ENCODE results near the gene ARID5A. TPM values are rescaled to one million over a fixed set of nuclear protein-coding genes. Genes with fewer than 3 reads are reported as not detected.

The ARID5A gene
- total RNA-seq, 4 donors from 2014 or later: 12.6 to 26.0 (median 22.1) TPM

GRCh38 chr2:96546321-96546720, 9.8 kb downstream of the ARID5A start:
- no peak for TF ChIP-seq CTCF (IDR thresholded peaks at IDR 0.05; ENCODE audit: low read depth)

GRCh38 chr2:96546797-96547196, 10.2 kb downstream of the ARID5A start:
- TF ChIP-seq CTCF (IDR thresholded peaks at IDR 0.05; ENCODE audit: low read depth): no peak

- TF ChIP-seq CTCF (IDR thresholded peaks at IDR 0.05; ENCODE audit: low read depth): no peak
Observed at GRCh38 chr2:96547203-96547641, 10.7 kb downstream of the ARID5A start.

- TF ChIP-seq CTCF (IDR thresholded peaks at IDR 0.05; ENCODE audit: low read depth): no peak
Observed at GRCh38 chr2:96547731-96548171, 11.2 kb downstream of the ARID5A start.

- no peak for TF ChIP-seq CTCF (IDR thresholded peaks at IDR 0.05; ENCODE audit: low read depth)
Observed at GRCh38 chr2:96548558-96549465, 12.3 kb downstream of the ARID5A start.

GRCh38 chr2:96549466-96549785, 12.9 kb downstream of the ARID5A start:
- no peak for TF ChIP-seq CTCF (IDR thresholded peaks at IDR 0.05; ENCODE audit: low read depth)

GRCh38 chr2:96549967-96550786, 13.6 kb downstream of the ARID5A start:
- no peak for TF ChIP-seq CTCF (IDR thresholded peaks at IDR 0.05; ENCODE audit: low read depth)
